Suprapubic skin (tissue), 4 donors: ENCODE data around the gene GBP6.
"Not testable (repeated sequence)": the region's sequence is repeated elsewhere in the genome, so short reads cannot be mapped to it uniquely, and the experiment has no call there.

Experiments used
- EP300 ChIP-seq: sonication (generic); formaldehyde crosslinking; IDR thresholded peaks from one replicate; pipeline ENCODE4 v1.6.1; 2017; ENCODE audit warnings: antibody characterized with exemption
- POLR2AphosphoS5 ChIP-seq, 3 donors: sonication (generic); formaldehyde crosslinking; IDR thresholded peaks; one replicate each; pipeline ENCODE4 v1.6.1; 2017; ENCODE audit warnings: antibody characterized with exemption in 3 of 3
- TF ChIP-seq, protein P1 (sequence below), 2 donors: fragments of 200-600 bp in 1 of 2; fragments of 450-650 bp in 1 of 2; sonication (generic) in 1 of 2; IDR thresholded peaks; one replicate each; pipeline ENCODE4 v1.5.1; 2016 to 2019; ENCODE audit warnings: antibody characterized with exemption in 2 of 2, mild to moderate bottlenecking in 1 of 2, moderate library complexity in 1 of 2

DNA sequence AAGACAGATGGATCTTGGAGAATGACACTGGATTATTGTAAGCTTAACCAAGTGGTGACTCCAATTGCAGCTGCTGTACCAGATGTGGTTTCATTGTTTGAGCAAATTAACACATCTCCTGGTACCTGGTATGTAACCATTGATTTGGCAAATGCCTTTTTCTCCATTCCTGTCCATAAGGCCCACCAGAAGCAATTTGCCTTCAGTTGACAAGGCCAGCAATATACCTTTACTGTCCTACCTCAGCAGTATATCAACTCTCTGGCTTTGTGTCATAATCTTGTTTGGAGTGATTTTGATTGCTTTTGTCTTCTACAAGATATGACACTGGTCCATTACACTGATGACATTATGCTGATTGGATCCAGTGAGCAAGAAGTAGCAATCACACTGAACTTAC, 18.4 kb upstream of the GBP6 start:
- TF ChIP-seq, protein P1, sequence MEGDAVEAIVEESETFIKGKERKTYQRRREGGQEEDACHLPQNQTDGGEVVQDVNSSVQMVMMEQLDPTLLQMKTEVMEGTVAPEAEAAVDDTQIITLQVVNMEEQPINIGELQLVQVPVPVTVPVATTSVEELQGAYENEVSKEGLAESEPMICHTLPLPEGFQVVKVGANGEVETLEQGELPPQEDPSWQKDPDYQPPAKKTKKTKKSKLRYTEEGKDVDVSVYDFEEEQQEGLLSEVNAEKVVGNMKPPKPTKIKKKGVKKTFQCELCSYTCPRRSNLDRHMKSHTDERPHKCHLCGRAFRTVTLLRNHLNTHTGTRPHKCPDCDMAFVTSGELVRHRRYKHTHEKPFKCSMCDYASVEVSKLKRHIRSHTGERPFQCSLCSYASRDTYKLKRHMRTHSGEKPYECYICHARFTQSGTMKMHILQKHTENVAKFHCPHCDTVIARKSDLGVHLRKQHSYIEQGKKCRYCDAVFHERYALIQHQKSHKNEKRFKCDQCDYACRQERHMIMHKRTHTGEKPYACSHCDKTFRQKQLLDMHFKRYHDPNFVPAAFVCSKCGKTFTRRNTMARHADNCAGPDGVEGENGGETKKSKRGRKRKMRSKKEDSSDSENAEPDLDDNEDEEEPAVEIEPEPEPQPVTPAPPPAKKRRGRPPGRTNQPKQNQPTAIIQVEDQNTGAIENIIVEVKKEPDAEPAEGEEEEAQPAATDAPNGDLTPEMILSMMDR (IDR thresholded peaks at IDR 0.05), result not testable (repeated sequence)
- TF ChIP-seq EP300; POLR2AphosphoS5 (IDR thresholded peaks at IDR 0.05): not testable (repeated sequence)
